Endodermal cell (in vitro differentiated cells): ENCODE data around the gene PACS1. TPM values are rescaled to one million over a fixed set of nuclear protein-coding genes. Genes with fewer than 3 reads are reported as not detected.

Experiments used
- DNase-seq: peaks from one replicate; pipeline ENCODE4 v3.0.0-alpha.2; 2017
- H3K27ac ChIP-seq: 2 replicates; pipeline ENCODE4 v1.5.1; 2013; ENCODE audit warnings: mild to moderate bottlenecking, low read depth, low read length, moderate library complexity
- H3K27me3 ChIP-seq: 2 replicates; pipeline ENCODE4 v1.6.1; 2013; ENCODE audit warnings: mild to moderate bottlenecking, low read length, moderate library complexity; ENCODE audit not compliant: insufficient read depth, control insufficient read depth, poor library complexity, severe bottlenecking
- H3K36me3 ChIP-seq: 2 replicates; pipeline ENCODE4 v1.7.0; 2013; ENCODE audit warnings: mild to moderate bottlenecking, low read length, moderate library complexity; ENCODE audit not compliant: control insufficient read depth, insufficient read depth
- H3K4me1 ChIP-seq: one replicate; pipeline ENCODE4 v1.7.0; 2013; ENCODE audit warnings: low read length; ENCODE audit not compliant: control insufficient read depth, insufficient read depth
- H3K4me3 ChIP-seq: 2 replicates; pipeline ENCODE4 v1.5.1; 2013; ENCODE audit warnings: mild to moderate bottlenecking, low read length, moderate library complexity
- H3K9ac ChIP-seq: 2 replicates; pipeline ENCODE4 v1.6.1; 2013; ENCODE audit warnings: mild to moderate bottlenecking, low read length, moderate library complexity; ENCODE audit not compliant: poor library complexity, severe bottlenecking; ENCODE audit errors: extremely low read depth
- H3K9me3 ChIP-seq: 2 replicates; pipeline ENCODE4 v1.6.1; 2013; ENCODE audit warnings: mild to moderate bottlenecking, low read length, moderate library complexity; ENCODE audit not compliant: control insufficient read depth
- H3K27ac Mint-ChIP-seq: 2 replicates; pipeline ENCODE4 v1.8.0; 2020; ENCODE audit warnings: mixed read lengths
- H3K27me3 Mint-ChIP-seq: 2 replicates; pipeline ENCODE4 v1.8.0; 2021; ENCODE audit warnings: mild to moderate bottlenecking, mixed read lengths; ENCODE audit not compliant: insufficient read depth
- H3K36me3 Mint-ChIP-seq: 2 replicates; pipeline ENCODE4 v1.8.0; 2020; ENCODE audit warnings: low read depth, mixed read lengths
- H3K4me1 Mint-ChIP-seq: 2 replicates; pipeline ENCODE4 v1.8.0; 2020; ENCODE audit warnings: mixed read lengths
- H3K4me3 Mint-ChIP-seq: 2 replicates; pipeline ENCODE4 v1.8.0; 2020; ENCODE audit warnings: mild to moderate bottlenecking, moderate library complexity, mixed read lengths
- H3K9me3 Mint-ChIP-seq: 2 replicates; pipeline ENCODE4 v1.8.0; 2020; ENCODE audit warnings: mild to moderate bottlenecking, mixed read lengths
- WGBS, 2 experiments: methylation state at CpG; one replicate each; pipeline versions ENCODE4 v1.1.5 to v1.1.7; 2013; ENCODE audit warnings: missing lambda C conversion rate in 2 of 2, mixed read lengths in 1 of 2; ENCODE audit not compliant: insufficient coverage in 1 of 2, insufficient read length in 1 of 2; 5-methylcytosine and 5-hydroxymethylcytosine counted together
- total RNA-seq, 2 donors: library from RNA; stranded (reverse); fragmentation: NEBNext Ultra II Directional in 1 of 2; extraction: Animal tissue kit (Norgen Biotek cat#: 25700) in 1 of 2; gene quantifications; 2 replicates in 1 of 2; 3 replicates in 1 of 2; pipeline ENCODE4 v1.2.1, GENCODE V29; 2021
- TF ChIP-seq, protein P1 (sequence below): fragments of 200-600 bp; sonication (generic); conservative IDR thresholded peaks from 2 replicates; pipeline ENCODE4 v1.5.0; 2021; ENCODE audit warnings: antibody characterized with exemption, mild to moderate bottlenecking

Gene PACS1
- total RNA-seq, 2 donors from 2014 or later, result 67.0 to 67.1 TPM

DNA sequence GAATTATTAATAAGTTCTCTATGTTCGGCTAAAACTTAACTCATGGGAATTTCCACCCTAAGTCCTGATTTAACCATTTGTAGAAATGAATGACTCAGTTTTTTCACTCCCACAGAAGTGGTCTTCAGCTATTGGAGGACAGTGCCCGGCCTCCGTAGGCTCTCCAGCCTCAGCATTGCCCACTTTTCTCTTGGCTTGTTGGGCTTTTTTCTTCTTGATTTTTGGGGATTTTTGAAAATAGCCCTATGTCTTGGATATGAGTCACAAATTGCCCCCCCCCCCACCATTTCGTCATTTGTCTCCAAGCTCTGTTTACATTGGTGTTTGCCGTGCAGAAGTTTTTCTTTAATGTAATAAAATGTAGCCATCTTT, 66.7 kb downstream of the PACS1 start:
- H3K36me3 Mint-ChIP-seq, result peaks cover 3% of the 10 kb centered on the region
- peaks cover 8% of the 10 kb centered on the region for H3K4me1 Mint-ChIP-seq
- no peak for DNase-seq
- no peak overlapping the region for H3K4me3 Mint-ChIP-seq
- H3K27ac Mint-ChIP-seq, result no peak overlapping the region
- Histone ChIP-seq H3K9me3 (no peaks in the 10 kb centered on the region), H3K4me3 (no peak overlapping the region), H3K27ac (no peak overlapping the region), H3K36me3 (no peaks in the 10 kb centered on the region), H3K9ac (no peak overlapping the region), H3K27me3 (no peaks in the 10 kb centered on the region), H3K4me1 (peaks cover 10% of the 10 kb centered on the region)
- WGBS, 2 experiments, result 94 to 100% methylated on average over 1 to 3 of the region's 5 CpGs
- H3K27me3 Mint-ChIP-seq, result no peaks in the 10 kb centered on the region
- H3K9me3 Mint-ChIP-seq, result no peaks in the 10 kb centered on the region
- TF ChIP-seq, protein P1, sequence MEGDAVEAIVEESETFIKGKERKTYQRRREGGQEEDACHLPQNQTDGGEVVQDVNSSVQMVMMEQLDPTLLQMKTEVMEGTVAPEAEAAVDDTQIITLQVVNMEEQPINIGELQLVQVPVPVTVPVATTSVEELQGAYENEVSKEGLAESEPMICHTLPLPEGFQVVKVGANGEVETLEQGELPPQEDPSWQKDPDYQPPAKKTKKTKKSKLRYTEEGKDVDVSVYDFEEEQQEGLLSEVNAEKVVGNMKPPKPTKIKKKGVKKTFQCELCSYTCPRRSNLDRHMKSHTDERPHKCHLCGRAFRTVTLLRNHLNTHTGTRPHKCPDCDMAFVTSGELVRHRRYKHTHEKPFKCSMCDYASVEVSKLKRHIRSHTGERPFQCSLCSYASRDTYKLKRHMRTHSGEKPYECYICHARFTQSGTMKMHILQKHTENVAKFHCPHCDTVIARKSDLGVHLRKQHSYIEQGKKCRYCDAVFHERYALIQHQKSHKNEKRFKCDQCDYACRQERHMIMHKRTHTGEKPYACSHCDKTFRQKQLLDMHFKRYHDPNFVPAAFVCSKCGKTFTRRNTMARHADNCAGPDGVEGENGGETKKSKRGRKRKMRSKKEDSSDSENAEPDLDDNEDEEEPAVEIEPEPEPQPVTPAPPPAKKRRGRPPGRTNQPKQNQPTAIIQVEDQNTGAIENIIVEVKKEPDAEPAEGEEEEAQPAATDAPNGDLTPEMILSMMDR, result no peak

DNA sequence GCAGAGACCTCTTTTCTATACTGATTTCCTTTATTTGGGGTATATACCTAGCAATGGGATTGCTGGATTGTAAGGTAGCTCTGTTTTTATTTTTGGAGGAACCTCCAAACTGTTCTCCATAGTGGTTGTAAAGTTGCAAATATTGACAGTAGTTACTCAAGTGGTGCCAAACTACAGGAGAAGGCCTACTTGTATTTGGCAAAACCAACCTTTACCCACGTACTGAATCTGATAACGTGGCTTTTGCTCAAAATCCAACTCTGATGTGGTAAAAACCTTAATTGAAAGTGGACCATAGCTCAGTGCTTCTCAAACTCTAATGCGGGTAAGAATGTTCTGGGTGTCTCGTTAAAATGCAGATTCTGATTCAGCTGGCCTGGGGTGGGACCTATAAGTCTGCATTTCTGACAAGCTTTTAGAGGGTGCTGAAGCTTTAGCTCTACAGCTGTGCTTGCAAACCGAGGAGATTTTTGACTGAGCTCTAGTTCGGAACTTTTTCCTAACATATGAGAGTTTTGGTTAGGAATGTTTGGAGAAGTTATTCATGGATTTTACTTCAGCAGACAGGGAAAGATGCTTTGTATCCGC, 69.8 kb downstream of the PACS1 start:
- Histone ChIP-seq H3K36me3 (no peaks in the 10 kb centered on the region), H3K4me1 (no peaks in the 10 kb centered on the region), H3K9me3 (no peaks in the 10 kb centered on the region), H3K4me3 (no peak overlapping the region), H3K9ac (no peak overlapping the region), H3K27me3 (no peaks in the 10 kb centered on the region), H3K27ac (no peak overlapping the region)
- TF ChIP-seq, protein P1, result no peak
- Mint-ChIP-seq H3K4me3 (no peak overlapping the region), H3K36me3 (peaks cover 3% of the 10 kb centered on the region), H3K9me3 (no peaks in the 10 kb centered on the region), H3K27me3 (no peaks in the 10 kb centered on the region), H3K27ac (no peak overlapping the region), H3K4me1 (peaks cover 8% of the 10 kb centered on the region)
- 92 to 94% methylated on average over 7 of the region's 7 CpGs for WGBS, 2 experiments
- DNase-seq, result no peak

DNA sequence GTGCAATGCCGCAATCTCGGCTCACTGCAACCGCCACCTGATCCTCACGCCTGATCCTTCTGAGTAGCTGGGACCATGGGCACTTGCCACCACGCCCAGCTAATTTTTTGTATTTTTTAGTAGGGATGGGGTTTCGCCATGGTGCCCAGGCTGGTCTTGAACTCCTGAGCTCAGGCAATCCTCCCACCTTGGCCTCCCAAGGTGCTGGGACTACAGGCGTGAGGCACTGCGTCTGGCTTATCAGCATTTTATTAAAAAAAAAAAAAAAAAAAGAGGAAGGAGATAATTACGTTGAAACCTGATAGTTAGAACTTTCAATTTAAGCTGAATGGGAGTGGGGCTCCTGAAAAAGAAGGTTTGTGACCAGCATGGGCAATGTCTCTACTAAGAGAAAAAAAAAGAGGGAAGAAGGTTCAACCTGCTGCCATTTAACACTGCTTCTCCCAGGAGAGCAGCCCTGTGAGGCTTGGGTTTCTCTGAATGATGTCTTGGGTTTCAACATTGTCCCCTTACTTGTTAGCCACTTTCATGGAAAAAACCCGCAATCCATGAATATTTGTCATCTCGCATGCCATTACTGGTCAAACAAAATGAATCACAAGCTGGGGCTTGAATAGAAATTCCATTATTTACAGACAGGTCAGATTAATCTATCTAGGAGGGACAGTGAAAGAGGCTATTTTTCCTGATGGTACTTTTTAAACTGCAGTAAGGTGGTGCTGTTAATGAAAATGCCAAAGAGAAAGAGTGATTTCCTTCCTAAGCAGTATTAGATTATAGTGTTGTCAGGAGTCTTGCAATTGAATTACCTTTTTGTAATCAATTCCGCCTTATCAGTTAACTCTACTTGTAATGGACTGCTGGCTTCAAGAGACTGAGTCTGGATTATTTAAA, 72.5 kb downstream of the PACS1 start:
- no peak overlapping the region for H3K4me3 Mint-ChIP-seq
- Histone ChIP-seq H3K27ac (no peak overlapping the region), H3K9me3 (peaks cover 12% of the 10 kb centered on the region), H3K4me1 (no peaks in the 10 kb centered on the region), H3K27me3 (no peaks in the 10 kb centered on the region), H3K4me3 (no peak overlapping the region), H3K36me3 (peaks cover 7% of the 10 kb centered on the region), H3K9ac (no peak overlapping the region)
- H3K9me3 Mint-ChIP-seq, result peaks cover 6% of the 10 kb centered on the region
- H3K4me1 Mint-ChIP-seq, result peaks cover 8% of the 10 kb centered on the region
- TF ChIP-seq, protein P1, result no peak
- H3K36me3 Mint-ChIP-seq, result peaks cover 16% of the 10 kb centered on the region
- H3K27me3 Mint-ChIP-seq, result no peaks in the 10 kb centered on the region
- no peak overlapping the region for H3K27ac Mint-ChIP-seq
- no peak for DNase-seq
- WGBS, 2 experiments, result 84 to 92% methylated on average over 5 to 12 of the region's 12 CpGs
